Ishikawa (cell line): Measurements from ENCODE around the gene KIRREL2.

Experiments
- CEBPB ChIP-seq: IDR thresholded peaks from 2 replicates; pipeline ENCODE4 v1.6.1; 2012
- CREB1 ChIP-seq: IDR thresholded peaks from 2 replicates; pipeline ENCODE4 v1.6.1; 2012; ENCODE audit warnings: low read depth
- EGR1 ChIP-seq: IDR thresholded peaks from 2 replicates; pipeline ENCODE4 v1.6.1; 2012
- EP300 ChIP-seq: IDR thresholded peaks from 2 replicates; pipeline ENCODE4 v1.6.1; 2012; ENCODE audit warnings: borderline replicate concordance
- FOXM1 ChIP-seq: IDR thresholded peaks from 2 replicates; pipeline ENCODE4 v1.6.1; 2012; ENCODE audit warnings: low read depth, borderline replicate concordance
- MAX ChIP-seq: IDR thresholded peaks from 2 replicates; pipeline ENCODE4 v1.6.1; 2012
- NFIC ChIP-seq: IDR thresholded peaks from 2 replicates; pipeline ENCODE4 v1.6.1; 2012
- RAD21 ChIP-seq: IDR thresholded peaks from 2 replicates; pipeline ENCODE4 v1.6.1; 2012; ENCODE audit warnings: low read depth
- REST ChIP-seq: IDR thresholded peaks from 2 replicates; pipeline ENCODE4 v1.6.1; 2012; ENCODE audit warnings: low read depth, mild to moderate bottlenecking
- TAF1 ChIP-seq: IDR thresholded peaks from 2 replicates; pipeline ENCODE4 v1.6.1; 2012; ENCODE audit warnings: low read depth, mild to moderate bottlenecking
- TCF12 ChIP-seq: IDR thresholded peaks from 2 replicates; pipeline ENCODE4 v1.6.1; 2012; ENCODE audit warnings: low read depth
- TEAD4 ChIP-seq: IDR thresholded peaks from 2 replicates; pipeline ENCODE4 v1.6.1; 2012
- USF1 ChIP-seq: IDR thresholded peaks from 2 replicates; pipeline ENCODE4 v1.6.1; 2012
- YY1 ChIP-seq: IDR thresholded peaks from 2 replicates; pipeline ENCODE4 v1.6.1; 2012; ENCODE audit warnings: low read depth
- ZBTB7A ChIP-seq: IDR thresholded peaks from 2 replicates; pipeline ENCODE4 v1.6.1; 2012; ENCODE audit warnings: low read depth

Gene KIRREL2

GRCh38 chr19:35833972-35834371 is 22.7 kb upstream of the KIRREL2 start:
- no peak for TF ChIP-seq RAD21
- TF ChIP-seq EP300 = no peak
- no peak for TF ChIP-seq NFIC
- no peak for TF ChIP-seq TCF12
- no peak for TF ChIP-seq USF1
- no peak for TF ChIP-seq CREB1
- no peak for TF ChIP-seq MAX
- TF ChIP-seq TEAD4 = no peak
- TF ChIP-seq EGR1 = no peak
- no peak for TF ChIP-seq CEBPB
- no peak for TF ChIP-seq TAF1
- no peak for TF ChIP-seq ZBTB7A
- TF ChIP-seq REST = no peak
- TF ChIP-seq FOXM1 = no peak
- no peak for TF ChIP-seq YY1

GRCh38 chr19:35841961-35842595 is 14.6 kb upstream of the KIRREL2 start:
- TF ChIP-seq NFIC (no peak), CREB1 (no peak), REST (no peak), CEBPB (no peak), FOXM1 (no peak), ZBTB7A (no peak), TEAD4 (no peak), TAF1 (no peak), EP300 (no peak), EGR1 (no peak), MAX (no peak), USF1 (no peak), YY1 (no peak), TCF12 (no peak), RAD21 (no peak)

- TF ChIP-seq CEBPB (no peak), TAF1 (no peak), CREB1 (no peak), ZBTB7A (no peak), TEAD4 (no peak), YY1 (no peak), REST (no peak), MAX (no peak), USF1 (no peak), EP300 (no peak), EGR1 (no peak), RAD21 (no peak), NFIC (no peak)
These were observed 13.9 kb upstream of the KIRREL2 start for GRCh38 chr19:35842666-35843272.
